ENCODE results near the gene BRPF1.

DNA sequence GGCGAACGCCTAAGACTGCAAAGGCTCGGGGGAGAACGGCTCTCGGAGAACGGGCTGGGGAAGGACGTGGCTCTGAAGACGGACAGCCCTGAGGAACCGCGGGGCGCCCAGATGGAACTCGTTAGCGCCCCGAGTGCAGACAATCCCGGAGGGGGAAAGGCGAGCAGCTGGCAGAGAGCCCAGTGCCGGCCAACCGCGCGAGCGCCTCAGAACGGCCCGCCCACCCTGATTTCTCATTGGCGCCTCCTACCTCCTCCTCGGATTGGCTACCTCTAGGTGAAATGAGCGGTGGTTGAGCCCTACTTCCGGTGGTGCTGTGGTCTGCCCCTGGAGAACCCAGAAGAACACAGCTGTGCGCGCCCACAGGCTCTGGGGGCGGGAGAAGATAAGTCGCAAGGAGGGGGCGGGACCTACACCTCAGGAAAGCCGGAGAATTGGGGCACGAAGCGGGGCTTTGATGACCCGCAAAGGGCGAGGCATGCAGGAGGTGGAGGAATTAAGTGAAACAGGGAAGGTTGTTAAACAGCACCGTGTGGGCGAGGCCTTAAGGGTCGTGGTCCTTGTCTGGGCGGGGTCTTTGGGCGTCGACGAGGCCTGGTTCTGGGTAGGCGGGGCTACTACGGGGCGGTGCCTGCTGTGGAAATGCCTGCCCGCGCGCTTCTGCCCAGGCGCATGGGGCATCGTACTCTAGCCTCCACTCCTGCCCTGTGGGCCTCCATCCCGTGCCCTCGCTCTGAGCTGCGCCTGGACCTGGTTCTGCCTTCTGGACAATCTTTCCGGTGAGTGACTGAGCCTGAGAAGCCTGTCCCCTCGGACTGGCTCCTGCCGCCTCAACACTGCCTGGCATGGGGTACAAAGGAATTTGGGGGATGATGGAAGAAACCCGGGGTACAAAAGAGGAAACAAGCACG lies 18.4 kb downstream of the BRPF1 start, which contains the start of gene OGG1:
- TF ChIP-seq, protein P1, sequence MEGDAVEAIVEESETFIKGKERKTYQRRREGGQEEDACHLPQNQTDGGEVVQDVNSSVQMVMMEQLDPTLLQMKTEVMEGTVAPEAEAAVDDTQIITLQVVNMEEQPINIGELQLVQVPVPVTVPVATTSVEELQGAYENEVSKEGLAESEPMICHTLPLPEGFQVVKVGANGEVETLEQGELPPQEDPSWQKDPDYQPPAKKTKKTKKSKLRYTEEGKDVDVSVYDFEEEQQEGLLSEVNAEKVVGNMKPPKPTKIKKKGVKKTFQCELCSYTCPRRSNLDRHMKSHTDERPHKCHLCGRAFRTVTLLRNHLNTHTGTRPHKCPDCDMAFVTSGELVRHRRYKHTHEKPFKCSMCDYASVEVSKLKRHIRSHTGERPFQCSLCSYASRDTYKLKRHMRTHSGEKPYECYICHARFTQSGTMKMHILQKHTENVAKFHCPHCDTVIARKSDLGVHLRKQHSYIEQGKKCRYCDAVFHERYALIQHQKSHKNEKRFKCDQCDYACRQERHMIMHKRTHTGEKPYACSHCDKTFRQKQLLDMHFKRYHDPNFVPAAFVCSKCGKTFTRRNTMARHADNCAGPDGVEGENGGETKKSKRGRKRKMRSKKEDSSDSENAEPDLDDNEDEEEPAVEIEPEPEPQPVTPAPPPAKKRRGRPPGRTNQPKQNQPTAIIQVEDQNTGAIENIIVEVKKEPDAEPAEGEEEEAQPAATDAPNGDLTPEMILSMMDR (conservative IDR thresholded peaks at IDR 0.05; ENCODE audit: low read length): no peak
- TF ChIP-seq EZH2phosphoT487 (IDR thresholded peaks at IDR 0.05; ENCODE audit: borderline replicate concordance, low read depth, low read length): no peak
